ENCODE measurements around the gene JUP. TPM values are rescaled to one million over a fixed set of nuclear protein-coding genes. Genes with fewer than 3 reads are reported as not detected.

Gene JUP
- total RNA-seq, 1 experiment from 2014 or later: 705 TPM

- no peaks in the 10 kb centered on the region for H3K36me3 Mint-ChIP-seq (ENCODE audit: insufficient read depth, unreplicated experiment)
- peaks cover 61% of the 10 kb centered on the region for H3K27me3 Mint-ChIP-seq (ENCODE audit: unreplicated experiment)
- H3K4me3 Mint-ChIP-seq (ENCODE audit: low read depth, unreplicated experiment): no peak overlapping the region
- intact Hi-C loops (cut with micrococcal nuclease; ENCODE audit: unreplicated experiment): no loop called here
- H3K9me3 Mint-ChIP-seq (ENCODE audit: low read depth, unreplicated experiment): no peaks in the 10 kb centered on the region
- no peak overlapping the region for H3K27ac Mint-ChIP-seq (ENCODE audit: unreplicated experiment)
- TF ChIP-seq CTCF (IDR thresholded peaks at IDR 0.05; ENCODE audit: unreplicated experiment): no peak
- peaks cover 13% of the 10 kb centered on the region for H3K4me1 Mint-ChIP-seq (ENCODE audit: low read depth, unreplicated experiment)
- CTCF ChIA-PET: interaction anchor here (0.6 to 4.0 kb wide), 4 partner anchors 10 to 129 kb away, joined by 3 to 15 read pairs (median 8); partner anchors contain the start of gene EIF1
- BruUV-seq (replicated peaks): no TSS peak
- no peak for DNase-seq
These were observed 78.5 kb downstream of the JUP start for GRCh38 chr17:41707803-41708669.

- Mint-ChIP-seq H3K27ac (ENCODE audit: unreplicated experiment) (no peak overlapping the region), H3K27me3 (ENCODE audit: unreplicated experiment) (peaks cover 38% of the 10 kb centered on the region), H3K4me3 (ENCODE audit: low read depth, unreplicated experiment) (no peak overlapping the region), H3K4me1 (ENCODE audit: low read depth, unreplicated experiment) (peaks cover 13% of the 10 kb centered on the region), H3K9me3 (ENCODE audit: low read depth, unreplicated experiment) (no peaks in the 10 kb centered on the region), H3K36me3 (ENCODE audit: insufficient read depth, unreplicated experiment) (no peaks in the 10 kb centered on the region)
- no peak for TF ChIP-seq CTCF (IDR thresholded peaks at IDR 0.05; ENCODE audit: unreplicated experiment)
- no peak for DNase-seq
- BruUV-seq (replicated peaks): no TSS peak
- CTCF ChIA-PET: interaction anchor here (0.6 to 4.0 kb wide), 5 partner anchors 10 to 285 kb away, joined by 3 to 15 read pairs (median 3); no protein-coding TSS in a partner anchor
- intact Hi-C loops (cut with micrococcal nuclease; ENCODE audit: unreplicated experiment): no loop called here
These were observed 81.1 kb downstream of the JUP start for GRCh38 chr17:41705271-41705991.

Other genes with a start within 250 kb of the JUP start
- not detected in 2 replicates for gene KRT9, start 214.7 kb downstream of the JUP start, total RNA-seq (2022)
- 3.8 and 12.2 TPM in 2 replicates for gene KRT14, start 199.8 kb downstream of the JUP start, total RNA-seq (2022)
- gene KRT16, start 173.9 kb downstream of the JUP start, total RNA-seq (2022): 3.8 and 4.2 TPM in 2 replicates
- 472 and 593 TPM in 2 replicates for gene KRT17, start 162.1 kb downstream of the JUP start, total RNA-seq (2022)
- gene EIF1, start 97.8 kb downstream of the JUP start, total RNA-seq (2022): 807 and 937 TPM in 2 replicates
- not detected in 2 replicates for gene GAST, start 74.4 kb downstream of the JUP start, total RNA-seq (2022)
- gene HAP1, start 52.1 kb downstream of the JUP start, total RNA-seq (2022): 0.86 and 1.2 TPM in 2 replicates
- 19.9 and 22.5 TPM in 2 replicates for gene P3H4, start 25.2 kb upstream of the JUP start, total RNA-seq (2022)
- gene FKBP10, start 26.3 kb upstream of the JUP start, total RNA-seq (2022): 0.92 and 3.6 TPM in 2 replicates
- gene NT5C3B, start 49.5 kb upstream of the JUP start, total RNA-seq (2022): 62.0 and 65.2 TPM in 2 replicates
- not detected in 2 replicates for gene KLHL10, start 51.1 kb upstream of the JUP start, total RNA-seq (2022)
- gene KLHL11, start 78.7 kb upstream of the JUP start, total RNA-seq (2022): 25.3 and 25.6 TPM in 2 replicates
- gene ACLY, start 132.2 kb upstream of the JUP start, total RNA-seq (2022): 258 and 265 TPM in 2 replicates
- gene ODAD4, start 143.9 kb upstream of the JUP start, total RNA-seq (2022): 0.73 and 2.7 TPM in 2 replicates
- gene CNP, start 180.1 kb upstream of the JUP start, total RNA-seq (2022): 144 and 156 TPM in 2 replicates
- gene DNAJC7, start 230.7 kb upstream of the JUP start, total RNA-seq (2022): 184 and 193 TPM in 2 replicates
- 55.7 and 58.4 TPM in 2 replicates for gene NKIRAS2, start 233.4 kb upstream of the JUP start, total RNA-seq (2022)